MCF 10A (cell line): ENCODE measurements around the gene SMOC2. TPM values are rescaled to one million over a fixed set of nuclear protein-coding genes. Genes with fewer than 3 reads are reported as not detected.

Experiments used
- BruUV-seq: library from RNA; stranded (reverse); fragments of 400-500 nt; replicated peaks from 2 replicates; lab custom pipeline; 2021; lab: Mats Ljungman, UMichigan
- CTCF ChIA-PET: fragments of 300-600 bp; sonication (Branson Sonifier 250); formaldehyde crosslinking; extraction: SDS; loops from one replicate; lab custom pipeline; 2021; ENCODE audit warnings: antibody characterized with exemption, inconsistent platforms; lab: Yijun Ruan, JAX
- POLR2A ChIA-PET: fragments of 300-600, 350-650 bp; sonication (Branson Sonifier 250); formaldehyde crosslinking; extraction: SDS; loops from one replicate; lab custom pipeline; 2020; ENCODE audit warnings: antibody characterized with exemption, inconsistent platforms; lab: Yijun Ruan, JAX
- DNase-seq: peaks from one replicate; pipeline ENCODE4 v3.0.0-alpha.2; 2018; ENCODE audit not compliant: unreplicated experiment
- H3K27ac Mint-ChIP-seq: one replicate; pipeline ENCODE4 v1.8.0; 2022; ENCODE audit warnings: mild to moderate bottlenecking, low read depth, mixed read lengths; ENCODE audit not compliant: unreplicated experiment
- H3K27me3 Mint-ChIP-seq: one replicate; pipeline ENCODE4 v1.8.0; 2022; ENCODE audit warnings: mixed read lengths; ENCODE audit not compliant: insufficient read depth, unreplicated experiment
- H3K36me3 Mint-ChIP-seq: one replicate; pipeline ENCODE4 v1.8.0; 2022; ENCODE audit warnings: mild to moderate bottlenecking, moderate library complexity, mixed read lengths; ENCODE audit not compliant: insufficient read depth, unreplicated experiment
- H3K4me1 Mint-ChIP-seq: one replicate; pipeline ENCODE4 v1.8.0; 2022; ENCODE audit warnings: mixed read lengths; ENCODE audit not compliant: insufficient read depth, unreplicated experiment
- H3K4me3 Mint-ChIP-seq: one replicate; pipeline ENCODE4 v1.8.0; 2022; ENCODE audit warnings: mild to moderate bottlenecking, moderate library complexity, mixed read lengths; ENCODE audit not compliant: unreplicated experiment
- H3K9me3 Mint-ChIP-seq: one replicate; pipeline ENCODE4 v1.8.0; 2022; ENCODE audit warnings: mixed read lengths; ENCODE audit not compliant: unreplicated experiment
- CTCF ChIP-seq: fragments of 200-600 bp; IDR thresholded peaks from one replicate; pipeline ENCODE4 v1.8.0; 2022; ENCODE audit warnings: antibody characterized with exemption, mild to moderate bottlenecking; ENCODE audit not compliant: unreplicated experiment
- intact Hi-C: fragments of 100-400 bp; cut with micrococcal nuclease; formaldehyde crosslinking; loops from 2 replicates; pipeline ENCODE4 v1.14.1; 2022
- total RNA-seq: library from RNA; stranded (reverse); gene quantifications from 2 replicates; pipeline ENCODE4 v1.2.3, GENCODE V29; 2022

Gene SMOC2
- total RNA-seq, 1 experiment from 2014 or later: not detected

- POLR2A ChIA-PET: no interaction called here
- no peak for DNase-seq
- Mint-ChIP-seq H3K27me3 (no peaks in the 10 kb centered on the region), H3K27ac (no peak overlapping the region), H3K9me3 (no peaks in the 10 kb centered on the region), H3K4me1 (no peaks in the 10 kb centered on the region), H3K36me3 (no peaks in the 10 kb centered on the region), H3K4me3 (no peak overlapping the region)
- no TSS peak for BruUV-seq
- intact Hi-C loops: no loop called here
- CTCF ChIA-PET: interaction anchor here (1.0 kb wide), 1 partner anchor 19 kb away, joined by 3 read pairs; no protein-coding TSS in a partner anchor
- no peak for TF ChIP-seq CTCF
Measured at GRCh38 chr6:168627506-168628175, 186.7 kb downstream of the SMOC2 start.

GRCh38 chr6:168628176-168628553 is 187.2 kb downstream of the SMOC2 start:
- no peak for DNase-seq
- CTCF ChIA-PET: no interaction called here

GRCh38 chr6:168628732-168629245 is 187.8 kb downstream of the SMOC2 start:
- POLR2A ChIA-PET: no interaction called here
- Mint-ChIP-seq H3K36me3 (no peaks in the 10 kb centered on the region), H3K27me3 (no peaks in the 10 kb centered on the region), H3K27ac (no peak overlapping the region), H3K9me3 (no peaks in the 10 kb centered on the region), H3K4me3 (no peak overlapping the region), H3K4me1 (no peaks in the 10 kb centered on the region)
- intact Hi-C loops: no loop called here
- DNase-seq: no peak
- no TSS peak for BruUV-seq
- no peak for TF ChIP-seq CTCF
- CTCF ChIA-PET: no interaction called here

More at GRCh38 chr6:168628176-168628553, 187.2 kb downstream of the SMOC2 start:
- no TSS peak for BruUV-seq
- Mint-ChIP-seq H3K27ac (no peak overlapping the region), H3K27me3 (no peaks in the 10 kb centered on the region), H3K4me3 (no peak overlapping the region), H3K4me1 (no peaks in the 10 kb centered on the region), H3K36me3 (no peaks in the 10 kb centered on the region), H3K9me3 (no peaks in the 10 kb centered on the region)
- POLR2A ChIA-PET: no interaction called here
- TF ChIP-seq CTCF: no peak
- intact Hi-C loops: no loop called here

- intact Hi-C loops: no loop called here
- H3K27me3 Mint-ChIP-seq: no peaks in the 10 kb centered on the region
- no peaks in the 10 kb centered on the region for H3K36me3 Mint-ChIP-seq
- TF ChIP-seq CTCF: no peak
- ChIA-PET CTCF (interaction anchor here (0.8 kb wide), 1 partner anchor 36 kb away, joined by 3 read pairs; no protein-coding TSS in a partner anchor), POLR2A (no interaction called here)
- H3K4me1 Mint-ChIP-seq: no peaks in the 10 kb centered on the region
- no peak overlapping the region for H3K27ac Mint-ChIP-seq
- BruUV-seq: no TSS peak
- no peaks in the 10 kb centered on the region for H3K9me3 Mint-ChIP-seq
- H3K4me3 Mint-ChIP-seq: no peak overlapping the region
- DNase-seq: no peak
Measured at GRCh38 chr6:168631564-168631963, 190.6 kb downstream of the SMOC2 start.
